Subcutaneous adipose tissue (tissue), 4 donors: Measurements from ENCODE around the gene TMEM138. TPM values are rescaled to one million over a fixed set of nuclear protein-coding genes. Genes with fewer than 3 reads are reported as not detected.

Experiments
- CTCF ChIP-seq: fragments of 450-650 bp; IDR thresholded peaks from one replicate; pipeline ENCODE4 v1.5.1; 2016; ENCODE audit warnings: low read depth, mild to moderate bottlenecking, control low read depth, antibody characterized with exemption, moderate library complexity
- total RNA-seq, 4 donors: library from RNA; depleted of rRNA; stranded (reverse); fragments of >200 nt; gene quantifications; one replicate each; pipeline ENCODE4 v1.1.0, GENCODE V29; 2016

Gene TMEM138
- total RNA-seq, 4 donors from 2014 or later = 18.5 to 55.8 (median 22.3) TPM

GRCh38 chr11:61337706-61338470 lies 24.3 kb upstream of the TMEM138 start:
- no peak for TF ChIP-seq CTCF

GRCh38 chr11:61338783-61339489 lies 23.2 kb upstream of the TMEM138 start:
- TF ChIP-seq CTCF = no peak

- no peak for TF ChIP-seq CTCF
These were observed 22.7 kb upstream of the TMEM138 start for GRCh38 chr11:61339490-61339878.

GRCh38 chr11:61340979-61341378 lies 21.2 kb upstream of the TMEM138 start:
- no peak for TF ChIP-seq CTCF

GRCh38 chr11:61341706-61342105 lies 20.5 kb upstream of the TMEM138 start:
- TF ChIP-seq CTCF = no peak

GRCh38 chr11:61342207-61342803 lies 19.9 kb upstream of the TMEM138 start:
- no peak for TF ChIP-seq CTCF
